22Rv1 (cell line): Measurements from ENCODE around the gene SHLD1.

ENCODE experiments used
- CTCF ChIP-seq: fragments of 450-650 bp; IDR thresholded peaks from 2 replicates; pipeline ENCODE4 v1.5.1; 2017; ENCODE audit warnings: mild to moderate bottlenecking
- ZFX ChIP-seq: fragments of 450-650 bp; IDR thresholded peaks from 2 replicates; pipeline ENCODE4 v1.6.1; 2017; ENCODE audit warnings: antibody characterized with exemption, borderline replicate concordance

GRCh38 chr20:5734602-5735001 is 15.6 kb upstream of the SHLD1 start:
- TF ChIP-seq CTCF (no peak), ZFX (no peak)
